ENCODE data around the gene PROSER2.

The PROSER2 gene

DNA sequence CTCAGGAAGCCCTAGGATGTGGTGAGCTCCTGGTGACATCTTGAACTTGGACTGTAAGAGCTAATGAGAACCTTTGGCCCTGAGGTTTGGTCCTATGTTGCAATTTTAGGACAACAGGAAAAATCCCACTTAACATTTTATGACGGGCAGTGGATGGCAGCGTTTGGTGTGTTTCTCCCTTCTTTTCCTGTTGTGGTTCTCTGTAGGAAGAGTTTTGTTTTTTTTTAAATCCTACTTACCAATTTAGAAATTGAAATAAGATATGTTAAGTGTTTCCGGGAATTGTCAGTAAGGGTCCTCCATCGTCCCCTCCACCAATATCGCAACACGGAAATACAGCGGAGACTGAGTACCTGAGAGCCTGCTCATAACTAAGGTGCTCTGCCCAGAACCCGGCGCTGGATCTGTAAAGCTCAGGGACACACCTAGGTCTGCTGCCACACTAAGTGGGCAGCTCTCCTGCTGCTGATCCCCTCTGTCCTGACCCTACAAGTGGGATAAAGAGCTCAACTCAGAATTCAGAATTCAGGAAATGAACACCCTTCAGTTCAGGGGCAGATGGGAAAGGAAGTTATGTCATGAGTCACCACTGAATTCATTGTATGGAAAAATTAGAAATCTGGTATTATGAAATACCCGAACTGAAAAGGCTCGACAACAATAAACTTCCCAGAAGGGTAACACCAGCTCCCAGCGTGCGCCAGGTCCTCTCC lies 9.1 kb upstream of the PROSER2 start:
- Mint-ChIP-seq H3K4me3 (no peak overlapping the region), H3K4me1 (ENCODE audit: low read depth) (no peaks in the 10 kb centered on the region), H3K27me3 (ENCODE audit: low read depth) (peaks cover 8% of the 10 kb centered on the region), H3K27ac (no peak overlapping the region), H3K36me3 (ENCODE audit: low read depth) (no peaks in the 10 kb centered on the region), H3K9me3 (no peaks in the 10 kb centered on the region)
- no peak for DNase-seq (ENCODE audit: low spot score)

- H3K27me3 Mint-ChIP-seq (ENCODE audit: low read depth): peaks cover 29% of the 10 kb centered on the region
- H3K4me3 Mint-ChIP-seq: no peak overlapping the region
- no peaks in the 10 kb centered on the region for H3K36me3 Mint-ChIP-seq (ENCODE audit: low read depth)
- no peaks in the 10 kb centered on the region for H3K9me3 Mint-ChIP-seq
- H3K27ac Mint-ChIP-seq: no peak overlapping the region
- H3K4me1 Mint-ChIP-seq (ENCODE audit: low read depth): peaks cover 6% of the 10 kb centered on the region
- DNase-seq (ENCODE audit: low spot score): no peak
Measured at GRCh38 chr10:11819027-11819426, 4.1 kb upstream of the PROSER2 start.

DNA sequence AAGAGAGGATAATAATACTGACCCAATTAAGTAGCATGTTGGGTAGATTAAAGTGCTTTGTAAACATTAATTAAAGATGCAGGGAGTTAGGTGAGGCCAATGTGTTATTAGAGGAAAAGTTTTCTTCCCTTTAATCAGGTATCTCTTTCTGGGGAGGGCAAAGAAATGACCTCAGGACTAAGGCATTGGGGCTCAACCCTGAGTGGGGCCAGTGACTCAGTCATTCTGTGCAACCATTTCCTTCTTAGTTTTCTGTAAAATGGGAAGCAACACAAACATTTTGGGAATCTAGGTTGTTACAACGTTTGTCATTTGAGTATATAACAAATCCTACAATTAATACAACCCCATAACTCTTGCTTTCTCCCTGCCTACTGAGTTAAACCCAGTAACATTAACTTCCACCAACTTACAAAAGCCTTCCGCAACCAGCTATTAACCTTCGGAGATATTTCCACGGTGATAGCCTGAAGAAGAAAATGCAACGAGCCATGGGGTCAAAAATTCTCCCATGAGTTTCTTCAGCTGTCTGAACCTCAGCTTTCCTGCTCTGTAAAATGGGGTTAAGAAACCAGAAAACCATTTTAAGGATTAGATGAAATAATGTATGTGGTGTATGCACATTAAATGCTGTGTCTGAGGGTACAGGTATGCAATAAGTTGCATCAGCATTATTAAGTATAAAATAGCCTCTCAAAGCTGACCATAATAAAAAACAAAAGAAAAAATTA lies 965 bp upstream of the PROSER2 start:
- H3K27me3 Mint-ChIP-seq (ENCODE audit: low read depth): peaks cover 55% of the 10 kb centered on the region
- no peaks in the 10 kb centered on the region for H3K36me3 Mint-ChIP-seq (ENCODE audit: low read depth)
- peaks cover 8% of the 10 kb centered on the region for H3K4me1 Mint-ChIP-seq (ENCODE audit: low read depth)
- H3K27ac Mint-ChIP-seq: no peak overlapping the region
- DNase-seq (ENCODE audit: low spot score): no peak
- no peak overlapping the region for H3K4me3 Mint-ChIP-seq
- no peaks in the 10 kb centered on the region for H3K9me3 Mint-ChIP-seq

DNA sequence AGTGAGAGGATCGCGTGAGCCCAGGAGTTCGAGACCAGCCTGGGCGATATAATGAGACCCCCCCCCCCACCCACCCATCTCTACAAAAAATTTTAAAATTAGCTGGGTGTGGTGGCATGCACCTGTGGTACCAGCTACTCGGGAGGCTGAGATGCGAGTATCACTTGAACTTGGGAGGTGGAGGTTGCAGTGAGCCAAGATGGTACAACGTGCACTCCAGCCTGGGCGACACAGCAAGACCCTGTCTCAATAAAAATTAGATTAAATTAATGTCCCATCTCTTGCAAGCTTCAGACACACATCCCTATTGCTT lies 391 bp upstream of the PROSER2 start:
- H3K4me3 Mint-ChIP-seq: no peak overlapping the region
- no peak overlapping the region for H3K27ac Mint-ChIP-seq

DNA sequence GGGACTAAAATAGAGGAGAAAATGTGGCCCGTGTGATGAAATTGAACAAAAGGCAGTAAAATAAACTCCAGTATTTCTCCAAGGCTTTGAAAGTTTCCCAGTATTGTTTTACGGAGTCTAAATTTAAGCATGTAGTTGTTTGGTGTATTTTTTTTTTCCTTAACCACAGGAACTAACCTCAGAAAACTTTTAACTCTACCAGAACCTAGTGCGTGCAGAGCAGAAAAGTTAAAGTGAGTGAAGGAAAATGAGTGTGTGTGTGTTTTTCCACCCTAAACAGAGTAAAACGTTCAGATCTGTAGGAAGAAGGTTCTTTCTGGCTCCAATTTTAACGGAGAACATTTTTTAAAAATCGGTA lies 812 bp downstream of the PROSER2 start:
- no peaks in the 10 kb centered on the region for H3K9me3 Mint-ChIP-seq
- H3K36me3 Mint-ChIP-seq (ENCODE audit: low read depth): no peaks in the 10 kb centered on the region
- DNase-seq (ENCODE audit: low spot score): no peak
- H3K4me1 Mint-ChIP-seq (ENCODE audit: low read depth): peaks cover 8% of the 10 kb centered on the region
- H3K4me3 Mint-ChIP-seq: peak overlapping the region; percentile 75
- H3K27ac Mint-ChIP-seq: no peak overlapping the region
- peaks cover 60% of the 10 kb centered on the region for H3K27me3 Mint-ChIP-seq (ENCODE audit: low read depth)

More for the DNA sequence above, 391 bp upstream of the PROSER2 start:
- no peaks in the 10 kb centered on the region for H3K9me3 Mint-ChIP-seq
- no peaks in the 10 kb centered on the region for H3K36me3 Mint-ChIP-seq (ENCODE audit: low read depth)
- peaks cover 8% of the 10 kb centered on the region for H3K4me1 Mint-ChIP-seq (ENCODE audit: low read depth)
- DNase-seq (ENCODE audit: low spot score): no peak
- peaks cover 57% of the 10 kb centered on the region for H3K27me3 Mint-ChIP-seq (ENCODE audit: low read depth)

DNA sequence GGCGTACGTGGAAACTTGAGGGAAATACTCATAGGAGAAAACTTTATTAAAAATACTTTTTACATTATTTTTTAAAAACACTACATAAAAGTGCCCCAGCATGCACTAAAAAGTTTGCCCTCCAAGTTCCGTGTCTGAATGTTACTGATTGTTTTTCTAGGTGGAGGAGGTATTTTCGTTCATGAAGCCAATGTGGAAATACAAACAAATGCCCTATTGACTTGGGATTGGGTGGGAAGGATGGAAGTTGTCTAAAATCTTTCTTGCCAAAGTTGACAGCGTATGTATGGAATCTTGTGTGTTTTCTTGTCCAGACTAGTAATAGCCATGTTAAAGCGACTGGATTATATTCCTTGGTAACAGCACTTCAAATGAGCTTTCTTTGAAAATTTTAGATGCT lies 1.2 kb downstream of the PROSER2 start:
- Mint-ChIP-seq H3K4me3 (peak overlapping the region; percentile 75), H3K27ac (no peak overlapping the region), H3K36me3 (ENCODE audit: low read depth) (no peaks in the 10 kb centered on the region), H3K27me3 (ENCODE audit: low read depth) (peaks cover 59% of the 10 kb centered on the region), H3K9me3 (no peaks in the 10 kb centered on the region), H3K4me1 (ENCODE audit: low read depth) (peaks cover 8% of the 10 kb centered on the region)
- no peak for DNase-seq (ENCODE audit: low spot score)

GRCh38 chr10:11824825-11825224 lies 1.7 kb downstream of the PROSER2 start:
- peaks cover 54% of the 10 kb centered on the region for H3K27me3 Mint-ChIP-seq (ENCODE audit: low read depth)
- peaks cover 4% of the 10 kb centered on the region for H3K4me1 Mint-ChIP-seq (ENCODE audit: low read depth)
- H3K27ac Mint-ChIP-seq: no peak overlapping the region
- DNase-seq (ENCODE audit: low spot score): no peak
- no peaks in the 10 kb centered on the region for H3K36me3 Mint-ChIP-seq (ENCODE audit: low read depth)
- no peaks in the 10 kb centered on the region for H3K9me3 Mint-ChIP-seq
- no peak overlapping the region for H3K4me3 Mint-ChIP-seq

GRCh38 chr10:11825796-11826414 lies 2.7 kb downstream of the PROSER2 start:
- Mint-ChIP-seq H3K27ac (no peak overlapping the region), H3K4me1 (ENCODE audit: low read depth) (peaks cover 4% of the 10 kb centered on the region), H3K36me3 (ENCODE audit: low read depth) (no peaks in the 10 kb centered on the region), H3K4me3 (no peak overlapping the region), H3K9me3 (no peaks in the 10 kb centered on the region), H3K27me3 (ENCODE audit: low read depth) (peaks cover 56% of the 10 kb centered on the region)
- no peak for DNase-seq (ENCODE audit: low spot score)

GRCh38 chr10:11827006-11827405 lies 3.9 kb downstream of the PROSER2 start:
- Mint-ChIP-seq H3K9me3 (no peaks in the 10 kb centered on the region), H3K36me3 (ENCODE audit: low read depth) (no peaks in the 10 kb centered on the region), H3K27me3 (ENCODE audit: low read depth) (peaks cover 50% of the 10 kb centered on the region), H3K27ac (no peak overlapping the region), H3K4me3 (no peak overlapping the region), H3K4me1 (ENCODE audit: low read depth) (peaks cover 4% of the 10 kb centered on the region)
- DNase-seq (ENCODE audit: low spot score): no peak

DNA sequence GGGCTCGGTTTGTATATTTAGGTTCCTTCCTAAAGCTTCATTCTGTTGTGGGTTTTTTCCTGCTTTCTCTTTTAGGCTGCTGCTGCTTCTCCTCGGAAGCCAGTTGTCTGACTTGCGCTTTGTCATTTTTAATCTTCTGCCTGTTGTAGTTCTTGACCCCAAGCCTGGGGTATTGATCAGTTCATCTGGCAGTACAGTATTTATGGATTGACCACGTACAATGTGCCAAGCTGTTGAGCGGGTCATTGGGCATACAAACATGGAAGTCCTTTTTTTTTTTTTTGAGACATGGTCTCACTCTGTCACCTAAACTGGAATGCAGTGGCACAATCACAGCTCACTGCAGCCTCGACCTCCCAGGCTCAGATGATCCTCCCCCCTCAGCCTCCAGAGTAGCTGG lies 4.3 kb downstream of the PROSER2 start:
- Mint-ChIP-seq H3K4me1 (ENCODE audit: low read depth) (peaks cover 4% of the 10 kb centered on the region), H3K36me3 (ENCODE audit: low read depth) (no peaks in the 10 kb centered on the region), H3K4me3 (no peak overlapping the region), H3K27ac (no peak overlapping the region), H3K27me3 (ENCODE audit: low read depth) (peaks cover 49% of the 10 kb centered on the region), H3K9me3 (no peaks in the 10 kb centered on the region)
- DNase-seq (ENCODE audit: low spot score): no peak

DNA sequence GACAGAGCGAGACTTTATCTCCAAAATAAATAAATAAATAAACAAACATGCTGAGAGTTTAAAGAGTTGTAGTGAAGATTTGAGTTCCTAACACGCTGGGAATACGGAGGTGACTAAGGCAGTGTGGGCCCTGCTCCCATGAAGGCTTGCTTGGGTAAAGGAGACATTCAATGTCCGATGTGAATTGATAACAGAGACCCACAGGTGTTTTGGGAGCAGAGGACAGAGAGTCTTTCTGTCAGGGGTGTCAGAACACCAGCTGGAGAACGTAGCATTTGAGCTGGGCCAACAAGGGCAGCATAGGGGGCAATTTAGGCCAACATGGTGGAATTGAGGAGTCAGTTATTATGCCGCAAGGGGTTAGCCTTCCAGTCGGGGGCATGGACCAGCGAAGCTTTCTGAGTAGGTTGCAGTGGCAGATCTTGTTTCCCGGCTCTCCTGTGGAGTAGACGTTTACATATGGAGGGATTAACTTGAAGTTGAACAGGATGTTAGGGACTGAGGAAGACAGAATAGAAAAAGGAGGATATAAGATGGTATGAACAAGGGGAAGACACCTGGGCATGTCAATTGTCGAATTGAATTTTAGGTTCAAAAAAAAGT lies 5.6 kb downstream of the PROSER2 start:
- no peak overlapping the region for H3K27ac Mint-ChIP-seq

DNA sequence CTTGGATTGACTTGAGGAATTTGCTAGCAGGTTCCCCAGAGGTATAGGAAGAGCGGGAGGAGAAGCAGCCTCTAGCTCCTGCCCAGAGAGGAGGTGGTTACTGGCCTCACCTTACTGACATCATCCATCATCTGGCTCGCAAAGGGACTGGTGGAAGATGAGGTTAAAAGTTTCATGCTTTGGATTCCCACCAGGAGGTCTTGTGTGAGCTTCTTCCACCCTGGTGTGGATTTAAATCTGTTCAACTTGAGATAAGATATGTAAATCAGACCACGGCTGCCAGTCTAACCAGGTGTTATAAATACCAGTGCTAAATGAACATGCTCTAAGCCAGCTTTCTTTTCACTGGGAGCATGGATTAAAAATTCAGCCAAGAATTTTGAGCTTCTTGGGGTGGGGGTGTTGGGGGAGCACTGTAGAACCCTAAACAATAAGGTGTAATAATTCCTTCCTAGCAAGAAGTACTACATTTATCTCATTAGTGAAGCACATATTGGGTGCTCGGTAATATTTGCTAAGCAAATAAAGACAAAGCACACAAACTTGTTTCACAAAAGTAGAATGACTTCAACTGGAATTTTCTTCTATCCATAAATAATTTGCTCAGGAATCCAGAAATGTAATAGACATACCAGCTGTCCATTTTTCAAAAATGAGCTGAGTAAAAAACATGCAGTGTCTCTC lies 7.8 kb downstream of the PROSER2 start:
- Mint-ChIP-seq H3K27me3 (ENCODE audit: low read depth) (peaks cover 33% of the 10 kb centered on the region), H3K4me3 (no peak overlapping the region), H3K9me3 (no peaks in the 10 kb centered on the region), H3K36me3 (ENCODE audit: low read depth) (no peaks in the 10 kb centered on the region), H3K4me1 (ENCODE audit: low read depth) (no peaks in the 10 kb centered on the region), H3K27ac (no peak overlapping the region)
- no peak for DNase-seq (ENCODE audit: low spot score)

More for the DNA sequence above, 5.6 kb downstream of the PROSER2 start:
- Mint-ChIP-seq H3K9me3 (no peaks in the 10 kb centered on the region), H3K36me3 (ENCODE audit: low read depth) (no peaks in the 10 kb centered on the region), H3K4me1 (ENCODE audit: low read depth) (peaks cover 4% of the 10 kb centered on the region), H3K4me3 (no peak overlapping the region), H3K27me3 (ENCODE audit: low read depth) (peaks cover 53% of the 10 kb centered on the region)
- DNase-seq (ENCODE audit: low spot score): no peak

DNA sequence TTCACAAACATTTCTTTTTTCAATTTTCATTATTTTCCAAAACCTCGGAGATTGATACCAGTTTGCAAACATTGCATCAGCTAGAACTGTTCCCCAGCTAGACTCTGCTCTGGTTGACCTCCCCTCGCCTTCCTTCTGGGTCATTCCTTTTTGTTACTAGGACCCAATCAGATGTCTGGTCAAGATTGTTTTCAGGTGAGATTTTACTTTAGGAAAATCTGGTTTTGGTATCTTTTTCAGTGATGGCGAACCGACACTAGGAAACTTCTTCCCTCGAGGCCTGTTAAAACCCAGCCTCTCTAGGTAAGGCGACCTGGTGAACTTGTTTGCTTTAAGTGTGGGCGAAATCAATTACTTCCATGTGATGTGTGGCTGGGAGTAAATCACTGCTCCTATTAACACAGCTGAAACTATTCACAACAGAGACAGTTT lies 8.4 kb downstream of the PROSER2 start:
- DNase-seq (ENCODE audit: low spot score): no peak
- Mint-ChIP-seq H3K4me3 (no peak overlapping the region), H3K36me3 (ENCODE audit: low read depth) (no peaks in the 10 kb centered on the region), H3K27me3 (ENCODE audit: low read depth) (peaks cover 30% of the 10 kb centered on the region), H3K4me1 (ENCODE audit: low read depth) (no peaks in the 10 kb centered on the region), H3K9me3 (no peaks in the 10 kb centered on the region), H3K27ac (no peak overlapping the region)

GRCh38 chr10:11832042-11832441 lies 8.9 kb downstream of the PROSER2 start:
- H3K27ac Mint-ChIP-seq: no peak overlapping the region
- H3K4me3 Mint-ChIP-seq: no peak overlapping the region
- H3K27me3 Mint-ChIP-seq (ENCODE audit: low read depth): peaks cover 33% of the 10 kb centered on the region
- DNase-seq (ENCODE audit: low spot score): no peak
- no peaks in the 10 kb centered on the region for H3K36me3 Mint-ChIP-seq (ENCODE audit: low read depth)
- H3K4me1 Mint-ChIP-seq (ENCODE audit: low read depth): no peaks in the 10 kb centered on the region
- H3K9me3 Mint-ChIP-seq: no peaks in the 10 kb centered on the region
